DMS79 (cell line): ENCODE results near the gene CMIP.

Source experiments
- DNase-seq: peaks from one replicate; lab custom pipeline; 2025; lab: John Stamatoyannopoulos, UW

The CMIP gene

GRCh38 chr16:81586977-81587625 is 142.5 kb downstream of the CMIP start:
- DNase-seq = no peak

DNA sequence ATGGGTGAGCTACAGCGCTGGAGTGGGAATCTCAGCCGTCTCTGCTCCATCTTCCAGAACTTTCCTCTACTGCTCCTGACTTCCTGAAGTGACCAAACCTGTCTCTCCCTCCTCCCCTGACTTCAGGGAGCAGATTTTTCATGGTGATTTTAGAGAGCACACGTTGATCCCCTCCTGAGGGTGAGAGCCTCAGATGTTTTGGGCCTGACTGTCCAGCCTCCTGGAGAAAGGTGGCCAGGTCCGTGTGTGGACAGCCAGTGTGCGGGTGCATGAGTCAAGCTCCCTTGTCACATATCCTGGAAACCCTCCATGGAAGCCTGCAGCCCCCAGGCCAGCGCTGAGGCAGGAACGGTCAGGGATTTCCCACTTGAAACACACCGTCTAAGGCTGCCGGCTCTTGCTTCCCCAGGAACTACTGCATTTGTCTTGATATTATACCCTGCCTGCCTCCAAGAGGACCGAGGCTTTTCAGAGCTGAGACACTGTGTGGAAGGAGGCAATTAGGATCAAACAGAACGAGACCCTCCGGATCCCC is 143.1 kb downstream of the CMIP start:
- no peak for DNase-seq

DNA sequence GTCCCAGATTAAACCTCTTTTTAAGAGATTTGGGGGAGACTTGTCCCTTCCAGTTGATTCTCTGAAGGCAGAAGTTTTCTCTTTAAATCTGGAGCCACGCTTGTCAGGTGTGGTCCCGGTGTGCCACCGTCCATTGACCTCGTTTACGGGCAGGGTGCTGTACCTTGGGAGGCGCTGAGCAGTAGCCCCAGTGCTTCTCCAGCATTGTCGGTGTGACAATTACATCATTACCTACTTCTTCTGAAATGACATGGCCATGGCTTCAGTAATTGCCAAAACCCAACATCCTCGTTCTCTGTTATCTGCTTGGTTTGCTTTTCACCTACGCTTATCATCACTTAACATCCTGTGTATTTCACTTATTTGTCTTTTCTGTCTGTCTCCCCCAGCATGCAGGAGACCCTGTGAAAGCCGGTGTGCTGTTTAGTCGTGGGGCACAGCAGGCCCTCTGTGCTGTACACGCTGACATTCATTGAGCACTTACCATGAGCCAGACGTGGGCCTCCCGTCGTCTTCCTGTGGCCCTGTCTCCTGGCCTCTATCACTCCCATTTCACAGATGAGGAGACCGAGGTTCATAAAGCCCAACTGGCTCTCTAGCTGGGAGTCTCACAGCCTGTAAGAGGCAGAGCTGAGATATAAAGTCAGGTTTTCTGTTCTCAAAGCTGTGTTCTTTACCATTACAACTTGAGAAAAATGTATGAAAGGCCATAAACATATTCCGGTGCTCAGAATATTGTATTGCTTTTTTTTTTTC is 143.9 kb downstream of the CMIP start:
- DNase-seq = no peak

GRCh38 chr16:81589975-81590650 is 145.5 kb downstream of the CMIP start:
- no peak for DNase-seq

DNA sequence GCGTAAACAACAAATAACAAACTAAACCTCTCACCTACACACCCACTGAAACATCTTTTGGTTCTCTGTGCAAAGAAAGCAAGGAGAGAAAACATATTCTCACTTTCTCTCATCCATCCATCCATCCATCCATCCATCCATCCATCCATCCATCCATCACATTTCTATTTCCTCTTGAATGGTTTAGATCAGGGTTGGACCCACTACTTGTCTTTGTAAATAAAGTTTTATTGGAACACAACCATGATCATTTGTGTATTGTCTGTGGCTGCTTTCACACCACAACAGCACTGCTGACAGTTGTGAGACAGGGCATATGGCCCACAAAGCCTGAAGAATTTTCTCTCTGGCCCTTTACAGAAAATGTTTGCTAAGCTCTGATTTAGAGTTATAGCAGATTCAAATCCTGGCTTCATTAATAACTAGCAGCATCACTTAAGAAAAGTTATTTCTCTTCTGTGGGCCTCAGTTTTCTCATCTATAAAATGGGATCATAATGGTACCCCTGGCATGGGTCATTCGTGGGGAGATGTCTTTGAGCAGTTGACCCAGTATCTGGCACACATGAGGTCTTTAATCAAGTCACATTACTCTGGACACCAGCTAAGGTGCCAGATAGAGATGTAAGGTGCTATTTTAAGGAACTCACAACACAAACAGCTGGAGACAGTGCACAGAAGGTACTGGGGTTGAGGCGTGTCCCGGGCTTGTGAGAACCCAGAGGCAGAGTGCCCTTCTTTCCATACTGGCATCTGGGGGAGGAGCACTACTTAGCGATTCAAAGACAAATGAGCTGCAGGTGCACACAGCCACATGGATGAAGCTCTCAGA is 146.3 kb downstream of the CMIP start:
- no peak for DNase-seq

DNA sequence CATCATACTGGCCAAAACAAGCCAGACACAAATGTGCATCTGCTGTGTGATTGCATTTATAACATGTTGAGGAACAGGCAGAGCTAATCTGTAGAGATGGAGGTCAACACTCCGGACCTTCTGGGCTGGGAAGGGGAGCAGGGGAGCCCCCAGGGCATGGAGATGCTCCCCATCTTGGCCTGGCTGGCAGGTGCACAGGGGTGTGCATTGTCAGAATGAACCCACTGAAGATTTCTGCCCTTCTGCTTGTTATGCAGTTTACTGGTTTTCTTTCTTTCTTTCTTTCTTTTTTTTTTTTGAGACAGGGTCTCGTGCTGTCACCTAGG is 146.9 kb downstream of the CMIP start:
- no peak for DNase-seq

DNA sequence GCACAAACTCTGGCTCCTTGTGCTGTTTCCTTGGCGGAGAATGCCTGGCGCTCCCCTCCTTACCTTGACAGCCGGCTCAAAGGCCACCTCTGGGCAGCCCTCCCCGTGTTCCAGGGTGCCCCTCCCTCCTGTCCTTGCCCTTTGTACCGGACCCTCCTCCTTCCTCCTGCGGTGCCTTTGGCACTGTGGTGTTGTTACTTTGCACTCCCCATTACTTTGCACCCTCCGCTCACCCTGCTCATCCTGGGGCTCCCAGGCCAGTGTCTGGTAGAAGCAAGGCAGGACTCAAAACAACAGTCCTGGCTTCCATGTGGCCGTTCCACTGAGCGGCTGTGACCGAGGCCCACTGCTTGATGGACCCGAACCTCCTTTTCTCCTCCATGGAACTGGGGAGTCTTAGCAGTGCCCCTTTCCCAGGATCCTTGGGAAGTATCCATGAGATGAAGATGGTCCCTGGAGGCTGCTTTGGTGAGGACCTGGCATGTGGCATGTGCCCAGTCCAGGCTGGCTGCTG is 147.8 kb downstream of the CMIP start:
- no peak for DNase-seq

GRCh38 chr16:81593481-81593880 is 148.9 kb downstream of the CMIP start:
- DNase-seq = peak; percentile 86

GRCh38 chr16:81595629-81596292 is 151.2 kb downstream of the CMIP start:
- no peak for DNase-seq

DNA sequence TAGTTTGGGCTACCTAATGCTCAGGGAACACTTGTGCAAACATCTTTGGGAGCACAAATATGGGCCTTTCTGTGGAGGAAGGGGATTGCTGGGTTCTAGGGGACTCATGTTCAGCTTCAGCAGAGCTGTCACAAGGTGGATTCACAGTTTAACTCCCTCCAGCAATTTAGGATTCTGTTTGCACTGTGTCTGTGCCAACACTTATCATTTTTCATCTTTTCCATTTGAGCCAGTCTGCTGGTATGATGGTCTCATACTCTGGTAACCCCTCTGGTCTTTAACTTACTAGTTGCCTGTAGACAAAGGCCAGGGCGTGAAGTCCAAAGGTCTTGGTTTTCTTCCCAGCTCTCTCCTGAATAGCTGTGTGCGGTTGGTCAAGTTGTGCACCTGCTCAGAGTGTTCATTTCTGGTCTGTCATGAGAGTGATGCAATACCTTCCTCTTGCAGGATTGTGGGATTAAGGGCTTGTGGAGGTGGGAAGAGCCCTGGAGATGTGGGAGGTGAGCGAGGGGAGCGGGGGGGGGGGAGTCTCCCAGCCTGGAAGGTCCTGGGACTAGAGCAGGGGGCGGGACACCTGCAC is 152.6 kb downstream of the CMIP start:
- DNase-seq = no peak

- no peak for DNase-seq
Measured at GRCh38 chr16:81598083-81598482, 153.5 kb downstream of the CMIP start.

- peak; percentile 67 for DNase-seq
Measured at GRCh38 chr16:81599034-81599744, 154.6 kb downstream of the CMIP start.

- DNase-seq = no peak
Measured at GRCh38 chr16:81600275-81600674, 155.7 kb downstream of the CMIP start.

GRCh38 chr16:81601008-81601428 is 156.4 kb downstream of the CMIP start:
- DNase-seq = peak; percentile 20

DNA sequence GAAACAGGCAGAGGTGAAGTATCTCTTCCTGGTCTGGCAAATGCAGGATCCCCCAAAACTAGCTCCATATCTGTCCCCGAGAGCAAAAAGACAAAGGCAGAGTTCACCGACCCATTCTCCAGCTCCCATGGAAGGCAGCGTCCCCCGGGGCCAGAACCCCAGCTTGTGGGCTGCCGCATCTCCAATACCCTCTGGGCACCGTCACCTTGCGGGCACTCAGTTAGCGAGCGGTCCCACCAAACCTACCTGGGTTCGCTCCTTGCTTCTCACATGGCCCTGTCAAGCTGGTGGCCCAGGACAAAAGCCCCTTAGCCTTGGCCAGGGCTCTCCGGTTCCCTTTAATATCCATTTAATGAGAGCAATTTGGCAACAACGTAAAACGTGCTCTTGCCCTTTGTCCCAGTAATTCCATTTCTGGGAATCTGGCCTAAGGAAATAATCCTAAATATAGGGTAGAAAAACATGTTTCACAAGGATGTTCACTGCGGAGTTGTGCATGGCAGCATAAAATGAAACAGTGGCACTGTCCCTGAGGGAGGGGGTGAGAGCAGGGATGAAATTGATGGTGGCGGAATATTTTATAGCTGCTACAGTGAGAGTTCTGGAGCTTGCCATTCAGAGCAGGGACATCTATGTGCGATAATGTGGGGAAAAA is 157.1 kb downstream of the CMIP start:
- DNase-seq = no peak

- DNase-seq = no peak
Measured at GRCh38 chr16:81602256-81602776, 157.7 kb downstream of the CMIP start.

DNA sequence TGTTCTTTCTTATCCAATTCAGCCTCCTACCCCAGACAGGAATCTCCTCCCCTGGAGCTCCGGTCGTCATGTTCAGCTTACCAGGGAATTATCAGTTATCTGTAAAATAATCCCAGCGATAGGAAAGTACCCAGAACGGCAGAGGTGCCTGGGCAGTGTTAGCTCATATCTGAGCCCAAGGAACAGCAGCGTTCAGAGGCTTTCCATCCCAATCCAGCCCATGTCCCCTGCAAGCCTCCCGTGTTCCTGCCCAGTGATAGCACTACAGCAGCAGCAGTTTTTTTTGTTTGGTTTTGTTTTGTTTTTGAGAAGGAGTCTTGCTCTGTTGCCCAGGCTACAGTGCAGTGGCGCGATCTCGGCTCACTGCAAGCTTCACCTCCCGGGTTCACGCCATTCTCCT is 158.2 kb downstream of the CMIP start:
- DNase-seq = no peak

DNA sequence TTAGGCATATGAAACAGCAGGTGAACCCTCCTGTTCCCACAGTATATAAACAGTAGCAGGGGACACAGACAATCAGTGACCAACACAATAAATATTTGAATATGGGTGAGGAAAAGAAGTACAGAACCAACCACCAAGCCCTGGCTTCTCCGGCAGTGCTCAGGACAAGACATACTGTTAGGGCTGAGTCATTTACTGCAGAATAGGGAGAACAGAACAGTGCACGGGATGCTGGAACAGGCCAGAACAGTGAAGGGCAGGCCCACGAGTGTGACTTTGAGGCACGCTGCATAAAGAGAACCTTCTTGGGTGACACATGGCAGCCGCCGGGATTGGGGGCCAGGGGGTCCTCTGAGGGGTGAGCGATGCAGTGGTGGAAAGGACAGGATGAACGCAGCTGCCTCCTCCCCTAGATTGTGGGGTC is 160.4 kb downstream of the CMIP start:
- no peak for DNase-seq

DNA sequence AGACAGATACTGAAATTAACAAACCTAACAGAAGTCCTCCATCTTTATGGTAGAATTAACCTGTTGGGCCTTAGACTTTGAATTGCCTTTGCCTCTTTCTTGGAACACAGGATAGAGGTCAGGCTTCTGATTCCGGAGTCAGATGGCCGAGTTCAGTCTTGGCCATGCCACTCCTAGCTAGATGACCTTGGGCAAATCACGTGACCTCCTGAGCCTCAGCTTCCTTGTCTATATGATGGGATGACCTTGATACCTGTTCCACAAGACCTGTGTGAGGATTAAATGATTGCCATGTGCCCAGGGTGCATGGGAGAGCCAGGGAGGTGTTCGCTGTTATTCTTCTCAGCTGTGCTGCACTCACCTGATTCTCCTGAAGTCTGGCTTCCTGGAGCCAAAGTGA is 161.4 kb downstream of the CMIP start:
- DNase-seq = no peak

- DNase-seq = no peak
Measured at GRCh38 chr16:81607006-81607405, 162.4 kb downstream of the CMIP start.
